Mesodermal cell (in vitro differentiated cells): ENCODE measurements around the gene ATXN1.
"Not testable (repeated sequence)": the region's sequence is repeated elsewhere in the genome, so short reads cannot be mapped to it uniquely, and the experiment has no call there.

Experiments
- H3K27ac ChIP-seq: 2 replicates; pipeline ENCODE4 v1.7.0; 2013; ENCODE audit warnings: mild to moderate bottlenecking, low read depth, low read length, moderate library complexity; ENCODE audit not compliant: severe bottlenecking
- H3K36me3 ChIP-seq: 2 replicates; pipeline ENCODE4 v1.7.1; 2013; ENCODE audit warnings: mild to moderate bottlenecking, low read length, moderate library complexity; ENCODE audit not compliant: control insufficient read depth, insufficient read depth
- H3K4me1 ChIP-seq: one replicate; pipeline ENCODE4 v1.7.1; 2013; ENCODE audit warnings: mild to moderate bottlenecking, low read length; ENCODE audit not compliant: insufficient read depth, control insufficient read depth, poor library complexity, severe bottlenecking
- H3K4me3 ChIP-seq: 2 replicates; pipeline ENCODE4 v1.7.0; 2013; ENCODE audit warnings: low read length, control low read depth, mild to moderate bottlenecking; ENCODE audit not compliant: insufficient read depth, poor library complexity, severe bottlenecking; ENCODE audit errors: extremely low read depth
- H3K9me3 ChIP-seq: 2 replicates; pipeline ENCODE4 v1.7.1; 2013; ENCODE audit warnings: mild to moderate bottlenecking, low read length, moderate library complexity; ENCODE audit not compliant: control insufficient read depth
- WGBS, 2 experiments: methylation state at CpG; one replicate each; pipeline ENCODE4 v1.1.5; 2013; ENCODE audit warnings: missing lambda C conversion rate in 2 of 2; ENCODE audit not compliant: insufficient coverage in 2 of 2; 5-methylcytosine and 5-hydroxymethylcytosine counted together

ATXN1 gene

DNA sequence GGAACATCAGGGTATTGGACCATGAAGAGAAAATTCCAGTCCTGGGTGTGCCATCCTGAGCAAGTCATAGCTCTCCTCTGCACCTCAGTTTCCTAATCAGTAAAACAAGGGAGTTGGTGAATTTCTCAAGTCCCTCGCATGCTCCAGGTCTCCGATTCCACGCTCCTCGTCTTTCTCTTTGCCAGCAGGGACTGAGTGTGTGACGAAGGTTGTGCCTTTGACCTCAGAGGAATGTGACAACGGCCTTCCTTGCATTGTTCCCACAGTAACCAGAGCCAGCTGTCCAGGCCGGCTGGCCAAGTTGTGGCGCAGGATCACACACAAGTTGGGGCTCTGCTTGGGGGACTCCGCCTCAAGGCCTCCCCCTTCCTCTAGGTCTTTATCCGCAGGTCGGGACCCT is 217.3 kb downstream of the ATXN1 start:
- peaks cover 5% of the 10 kb centered on the region for H3K36me3 ChIP-seq
- 50 to 61% methylated on average over 3 to 9 of the region's 11 CpGs for WGBS, 2 experiments
- H3K4me1 ChIP-seq, result peaks cover 3% of the 10 kb centered on the region
- no peak overlapping the region for H3K27ac ChIP-seq
- H3K9me3 ChIP-seq, result no peaks in the 10 kb centered on the region
- H3K4me3 ChIP-seq, result no peak overlapping the region

GRCh38 chr6:16543521-16543920 is 217.7 kb downstream of the ATXN1 start:
- Histone ChIP-seq H3K27ac (no peak overlapping the region), H3K4me3 (no peak overlapping the region), H3K4me1 (peaks cover 3% of the 10 kb centered on the region), H3K9me3 (no peaks in the 10 kb centered on the region), H3K36me3 (peaks cover 5% of the 10 kb centered on the region)
- 100% methylated on average over 1 of the region's 5 CpGs for WGBS, 2 experiments

DNA sequence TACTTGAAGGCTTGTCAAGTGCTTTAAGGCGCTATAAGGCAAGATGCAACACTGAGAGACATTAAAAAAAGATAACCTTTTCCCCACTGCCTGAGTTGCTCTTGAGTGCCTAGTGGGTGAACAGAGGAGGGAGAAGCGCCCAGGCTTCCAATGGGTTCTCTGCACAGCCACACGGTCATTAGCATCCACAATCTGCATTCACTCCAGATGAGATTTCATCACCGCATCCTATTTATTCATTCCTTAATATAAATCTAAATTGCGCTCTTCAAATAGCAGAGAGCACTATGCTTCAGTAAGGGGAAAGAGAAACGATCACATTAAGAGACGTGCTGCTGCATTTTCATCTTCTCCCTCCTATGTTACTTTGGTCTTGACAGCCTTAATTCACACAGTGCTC is 219.2 kb downstream of the ATXN1 start:
- no peaks in the 10 kb centered on the region for H3K9me3 ChIP-seq
- no peak overlapping the region for H3K27ac ChIP-seq
- no peak overlapping the region for H3K4me3 ChIP-seq
- WGBS, 2 experiments, result 96 to 100% methylated on average over 2 to 5 of the region's 7 CpGs
- peaks cover 3% of the 10 kb centered on the region for H3K36me3 ChIP-seq
- no peaks in the 10 kb centered on the region for H3K4me1 ChIP-seq

- H3K4me3 ChIP-seq, result no peak overlapping the region
- WGBS, 2 experiments, result 94 to 95% methylated on average over 11 to 12 of the region's 14 CpGs
- no peaks in the 10 kb centered on the region for H3K9me3 ChIP-seq
- no peaks in the 10 kb centered on the region for H3K4me1 ChIP-seq
- H3K36me3 ChIP-seq, result no peaks in the 10 kb centered on the region
- no peak overlapping the region for H3K27ac ChIP-seq
Measured at GRCh38 chr6:16540804-16541752, 220.2 kb downstream of the ATXN1 start.

GRCh38 chr6:16540383-16540782 is 220.9 kb downstream of the ATXN1 start:
- H3K9me3 ChIP-seq, H3K4me1 ChIP-seq, H3K36me3 ChIP-seq, H3K27ac ChIP-seq, H3K4me3 ChIP-seq: not testable (repeated sequence)
- 80 to 89% methylated on average over 1 to 3 of the region's 4 CpGs for WGBS, 2 experiments

- 86 to 90% methylated on average over 5 of the region's 8 CpGs for WGBS, 2 experiments
- Histone ChIP-seq H3K4me3 (no peak overlapping the region), H3K9me3 (no peaks in the 10 kb centered on the region)
Measured at GRCh38 chr6:16539086-16539931, 222.0 kb downstream of the ATXN1 start.

DNA sequence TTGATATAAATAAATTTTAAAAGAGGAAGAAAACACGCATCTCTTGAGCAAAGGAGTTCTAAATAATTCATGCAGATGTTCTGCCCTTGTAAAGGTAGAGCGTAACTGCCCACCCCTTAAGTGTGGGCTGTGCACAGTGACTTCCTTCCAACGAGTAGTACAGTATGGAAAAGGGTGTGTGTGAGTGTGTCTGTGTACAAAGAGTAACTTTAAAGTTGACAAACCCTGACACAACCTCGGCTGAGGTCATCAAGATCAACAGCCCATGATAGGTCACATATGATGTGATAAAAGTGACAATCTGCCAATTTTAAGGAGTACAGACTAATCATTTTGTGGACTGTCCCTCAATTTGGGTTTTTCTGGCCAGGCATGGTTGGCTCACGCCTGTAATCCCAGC is 225.7 kb downstream of the ATXN1 start:
- H3K27ac ChIP-seq, result no peak overlapping the region
- no peaks in the 10 kb centered on the region for H3K4me1 ChIP-seq
- WGBS, 2 experiments, result 85 to 94% methylated on average over 3 to 4 of the region's 5 CpGs
- H3K36me3 ChIP-seq, result no peaks in the 10 kb centered on the region
- H3K4me3 ChIP-seq, result no peak overlapping the region
- H3K9me3 ChIP-seq, result no peaks in the 10 kb centered on the region

More at GRCh38 chr6:16539086-16539931, 222.0 kb downstream of the ATXN1 start:
- Histone ChIP-seq H3K27ac (no peak overlapping the region), H3K36me3 (no peaks in the 10 kb centered on the region), H3K4me1 (no peaks in the 10 kb centered on the region)

DNA sequence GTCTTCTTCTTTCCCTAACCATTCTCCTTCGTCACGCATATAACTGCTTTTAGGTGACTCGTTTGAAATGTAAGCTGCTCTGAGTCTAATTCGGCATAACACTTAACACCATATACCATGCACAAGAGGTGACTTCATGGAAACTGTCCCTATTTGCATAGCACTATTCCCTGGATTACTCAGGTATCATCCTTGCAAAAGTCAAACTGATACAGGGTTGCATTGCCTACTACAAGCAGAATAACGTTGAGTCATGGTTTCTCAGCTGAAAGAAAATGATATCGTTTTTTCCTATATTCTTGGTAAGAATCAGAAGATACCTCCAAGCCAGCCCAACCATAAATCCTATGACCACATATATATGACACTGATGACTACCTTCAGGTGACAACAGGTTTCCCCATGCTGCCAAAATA is 227.5 kb downstream of the ATXN1 start:
- no peaks in the 10 kb centered on the region for H3K9me3 ChIP-seq
- H3K36me3 ChIP-seq, result no peaks in the 10 kb centered on the region
- H3K27ac ChIP-seq, result no peak overlapping the region
- no peaks in the 10 kb centered on the region for H3K4me1 ChIP-seq
- 81 to 98% methylated on average over 5 of the region's 6 CpGs for WGBS, 2 experiments
- no peak overlapping the region for H3K4me3 ChIP-seq

- Histone ChIP-seq H3K9me3 (no peaks in the 10 kb centered on the region), H3K4me1 (no peaks in the 10 kb centered on the region)
- WGBS, 2 experiments, result 79 to 93% methylated on average over 2 of the region's 2 CpGs
Measured at GRCh38 chr6:16533210-16533609, 228.1 kb downstream of the ATXN1 start.

GRCh38 chr6:16527691-16528090 is 233.6 kb downstream of the ATXN1 start:
- no peaks in the 10 kb centered on the region for H3K9me3 ChIP-seq
- H3K4me1 ChIP-seq, result no peaks in the 10 kb centered on the region
- no peaks in the 10 kb centered on the region for H3K36me3 ChIP-seq
- no peak overlapping the region for H3K4me3 ChIP-seq
- WGBS, 2 experiments, result 95 to 100% methylated on average over 1 to 2 of the region's 3 CpGs
- no peak overlapping the region for H3K27ac ChIP-seq

More at GRCh38 chr6:16533210-16533609, 228.1 kb downstream of the ATXN1 start:
- no peak overlapping the region for H3K4me3 ChIP-seq
- no peaks in the 10 kb centered on the region for H3K36me3 ChIP-seq
- no peak overlapping the region for H3K27ac ChIP-seq
